ENCODE results near the gene CRISP1. TPM values are rescaled to one million over a fixed set of nuclear protein-coding genes. Genes with fewer than 3 reads are reported as not detected.

Gene CRISP1
- not detected for total RNA-seq
- polyA plus RNA-seq, result not detected

- intact Hi-C loops (cut with DNase I), result no loop called here
- no peaks in the 10 kb centered on the region for H3K9me3 ChIP-seq
- WGBS, 2 donors, result 81 to 86% methylated on average over 1 of the region's 1 CpG
- no peaks in the 10 kb centered on the region for H3K36me3 ChIP-seq
- no peak for TF ChIP-seq POLR2AphosphoS5 (IDR thresholded peaks at IDR 0.05)
- no peak for TF ChIP-seq CTCF (IDR thresholded peaks at IDR 0.05)
- TF ChIP-seq EP300 (IDR thresholded peaks at IDR 0.05), result no peak
- no peak for TF ChIP-seq POLR2A (IDR thresholded peaks at IDR 0.05)
- no peak within 1 kb of the TSS for H3K4me3 ChIP-seq
- no peaks in the 10 kb centered on the region for H3K4me1 ChIP-seq
- no peak for DNase-seq
- H3K27ac ChIP-seq, result no peak within 1 kb of the TSS
- H3K27me3 ChIP-seq, result no peaks in the 10 kb centered on the region
Observed at GRCh38 chr6:49866485-49866943, at the start of gene CRISP1. Gene CRISP1, minus strand, starts transcription at chr6:49866535. Its CDS starts 9,135 bp downstream, at chr6:49857400.

- Histone ChIP-seq H3K27me3 (no peaks in the 10 kb centered on the region), H3K9me3 (no peaks in the 10 kb centered on the region), H3K4me1 (peaks cover 0 to 22% (median 3%) of the 10 kb centered on the region in 4 donors), H3K36me3 (no peaks in the 10 kb centered on the region), H3K4me3 (no peak overlapping the region), H3K27ac (no peak overlapping the region)
- TF ChIP-seq POLR2A (IDR thresholded peaks at IDR 0.05), result no peak
- peak in 2 of 4 donors; percentile 46 to 62 for TF ChIP-seq POLR2AphosphoS5 (IDR thresholded peaks at IDR 0.05)
- TF ChIP-seq CTCF (IDR thresholded peaks at IDR 0.05), result no peak
- DNase-seq, result no peak
- intact Hi-C loops (cut with DNase I), result no loop called here
- 53 to 62% methylated on average over 3 of the region's 3 CpGs for WGBS, 2 donors
Observed at GRCh38 chr6:49915035-49915434, 48.7 kb upstream of the CRISP1 start.

- H3K27ac ChIP-seq, result no peak overlapping the region
- WGBS, 2 donors, result 31 to 63% methylated on average over 6 of the region's 6 CpGs
- H3K36me3 ChIP-seq, result no peaks in the 10 kb centered on the region
- peaks cover 0 to 29% (median 6%) of the 10 kb centered on the region in 4 donors for H3K4me1 ChIP-seq
- intact Hi-C loops (cut with DNase I), result no loop called here
- TF ChIP-seq POLR2AphosphoS5 (IDR thresholded peaks at IDR 0.05) (no peak), CTCF (IDR thresholded peaks at IDR 0.05) (no peak), POLR2A (IDR thresholded peaks at IDR 0.05) (no peak), EP300 (IDR thresholded peaks at IDR 0.05) (no peak)
- DNase-seq, result no peak
- H3K4me3 ChIP-seq, result no peak overlapping the region
- no peaks in the 10 kb centered on the region for H3K9me3 ChIP-seq
- H3K27me3 ChIP-seq, result no peaks in the 10 kb centered on the region
Observed at GRCh38 chr6:49913636-49914375, 47.5 kb upstream of the CRISP1 start.

GRCh38 chr6:49912196-49912595, 45.9 kb upstream of the CRISP1 start:
- TF ChIP-seq POLR2AphosphoS5 (IDR thresholded peaks at IDR 0.05) (no peak), POLR2A (IDR thresholded peaks at IDR 0.05) (no peak), EP300 (IDR thresholded peaks at IDR 0.05) (no peak), CTCF (IDR thresholded peaks at IDR 0.05) (no peak)
- no peaks in the 10 kb centered on the region for H3K36me3 ChIP-seq
- WGBS, 2 donors, result 60 to 77% methylated on average over 1 of the region's 1 CpG

More at GRCh38 chr6:49912196-49912595, 45.9 kb upstream of the CRISP1 start:
- H3K27ac ChIP-seq, result no peak overlapping the region
- peaks cover 0 to 29% (median 6%) of the 10 kb centered on the region in 4 donors for H3K4me1 ChIP-seq
- no peaks in the 10 kb centered on the region for H3K9me3 ChIP-seq
- no peaks in the 10 kb centered on the region for H3K27me3 ChIP-seq
- intact Hi-C loops (cut with DNase I), result no loop called here
- DNase-seq, result no peak
- no peak overlapping the region for H3K4me3 ChIP-seq

Measured in sigmoid colon (tissue), 7 donors.